SK-N-SH treated with all-trans-retinoic acid at 6 μM for 48 hours (cell line): ENCODE data around the gene CCN2.
"Not testable (repeated sequence)": the region's sequence is repeated elsewhere in the genome, so short reads cannot be mapped to it uniquely, and the experiment has no call there.

Experiments
- ARNTL ChIP-seq: fragments of 450-650 bp; formaldehyde crosslinking; IDR thresholded peaks from 2 replicates; pipeline ENCODE4 v1.5.0; 2020; ENCODE audit warnings: low read depth, mild to moderate bottlenecking, moderate library complexity, borderline replicate concordance
- CREB5 ChIP-seq: fragments of 250-450 bp; sonication (Bioruptor Pico); IDR thresholded peaks from 2 replicates; pipeline ENCODE4 v1.5.1; 2020; ENCODE audit warnings: low read depth, mild to moderate bottlenecking, moderate library complexity
- ESRRG ChIP-seq: fragments of 250-450 bp; sonication (Bioruptor Pico); IDR thresholded peaks from 2 replicates; pipeline ENCODE4 v1.6.1; 2021; ENCODE audit warnings: mild to moderate bottlenecking
- PATZ1 ChIP-seq: fragments of 250-450 bp; sonication (Bioruptor Pico); IDR thresholded peaks from 2 replicates; pipeline ENCODE4 v1.8.0; 2020; ENCODE audit warnings: mild to moderate bottlenecking, moderate library complexity, borderline replicate concordance
- POU6F1 ChIP-seq: fragments of 250-450 bp; sonication (Bioruptor Pico); IDR thresholded peaks from 2 replicates; pipeline ENCODE4 v1.8.0; 2021; ENCODE audit warnings: low read depth, mild to moderate bottlenecking, moderate library complexity, borderline replicate concordance
- TSHZ2 ChIP-seq: fragments of 250-450 bp; sonication (Bioruptor Pico); IDR thresholded peaks from 2 replicates; pipeline ENCODE4 v1.5.0; 2020; ENCODE audit warnings: mild to moderate bottlenecking, moderate library complexity
- ZNF8 ChIP-seq: fragments of 450-650 bp; formaldehyde crosslinking; IDR thresholded peaks from 2 replicates; pipeline ENCODE4 v1.5.0; 2020; ENCODE audit warnings: mild to moderate bottlenecking, moderate library complexity

- TF ChIP-seq POU6F1 (CRISPR knock-in tag); ARNTL; ZNF8 (CRISPR knock-in tag); CREB5 (CRISPR knock-in tag); TSHZ2 (CRISPR knock-in tag); ESRRG (CRISPR knock-in tag); PATZ1 (CRISPR knock-in tag): not testable (repeated sequence)
These were observed 47.4 kb downstream of the CCN2 start for GRCh38 chr6:131903734-131904133.
